ENCODE results near the gene SLC9A3. TPM values are rescaled to one million over a fixed set of nuclear protein-coding genes. Genes with fewer than 3 reads are reported as not detected.
A peak's percentile ranks its signal among the peaks of the same experiment; 100 is the strongest.

SLC9A3 gene
- polyA plus RNA-seq, 10 donors = 1.3 to 3.3 (median 1.9) TPM

DNA sequence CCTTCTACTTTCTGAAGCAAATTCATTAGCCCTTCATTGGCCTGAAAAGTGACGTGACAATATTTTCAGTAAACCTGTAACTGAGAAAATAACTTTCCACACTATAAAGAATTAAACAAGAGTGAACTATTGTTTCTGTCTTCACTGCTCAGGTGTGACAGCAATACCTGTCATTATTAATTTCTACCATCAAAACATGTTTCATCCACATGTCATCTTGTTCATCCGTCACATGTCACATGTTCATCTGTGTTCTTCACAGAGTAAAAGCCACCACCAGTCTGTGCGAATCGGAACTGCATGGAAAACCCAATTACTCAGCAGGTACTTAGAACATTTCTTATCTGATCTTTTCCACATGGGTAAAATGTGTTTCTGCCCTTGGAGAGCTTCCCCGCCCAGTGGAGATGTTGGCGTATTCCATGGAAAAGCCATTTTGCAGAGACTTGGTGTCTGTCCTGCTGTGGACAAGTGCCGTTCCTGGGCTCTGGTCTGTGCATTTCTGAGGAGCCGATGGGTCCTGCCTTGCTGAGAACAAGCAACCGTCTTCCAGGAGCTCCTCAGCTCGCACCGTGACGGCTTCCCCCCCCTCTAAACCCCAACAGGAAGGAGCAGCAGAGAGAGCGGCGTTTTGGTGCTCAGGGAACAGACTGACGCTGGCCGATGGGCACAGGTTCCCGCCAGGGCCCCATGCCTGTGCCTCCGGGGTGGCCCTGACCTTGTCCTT lies 91.9 kb downstream of the SLC9A3 start:
- no peak for DNase-seq

DNA sequence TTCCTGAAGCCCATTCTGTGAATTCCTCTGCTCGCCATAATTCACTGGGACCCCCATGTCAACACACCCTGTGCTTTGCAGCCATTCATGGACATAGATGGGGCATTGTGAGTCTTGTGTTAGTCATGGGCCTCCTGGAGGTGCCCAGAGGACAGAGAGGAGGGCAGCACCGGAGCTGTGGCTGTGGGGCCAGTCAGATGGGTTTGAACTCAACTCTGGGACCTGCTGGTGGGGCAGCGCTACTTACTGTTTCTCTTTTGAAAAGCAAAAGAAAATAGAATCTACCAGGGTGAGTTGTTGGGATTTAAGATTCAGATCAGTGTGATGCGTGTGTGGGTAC lies 92.6 kb downstream of the SLC9A3 start:
- no peak for DNase-seq

DNA sequence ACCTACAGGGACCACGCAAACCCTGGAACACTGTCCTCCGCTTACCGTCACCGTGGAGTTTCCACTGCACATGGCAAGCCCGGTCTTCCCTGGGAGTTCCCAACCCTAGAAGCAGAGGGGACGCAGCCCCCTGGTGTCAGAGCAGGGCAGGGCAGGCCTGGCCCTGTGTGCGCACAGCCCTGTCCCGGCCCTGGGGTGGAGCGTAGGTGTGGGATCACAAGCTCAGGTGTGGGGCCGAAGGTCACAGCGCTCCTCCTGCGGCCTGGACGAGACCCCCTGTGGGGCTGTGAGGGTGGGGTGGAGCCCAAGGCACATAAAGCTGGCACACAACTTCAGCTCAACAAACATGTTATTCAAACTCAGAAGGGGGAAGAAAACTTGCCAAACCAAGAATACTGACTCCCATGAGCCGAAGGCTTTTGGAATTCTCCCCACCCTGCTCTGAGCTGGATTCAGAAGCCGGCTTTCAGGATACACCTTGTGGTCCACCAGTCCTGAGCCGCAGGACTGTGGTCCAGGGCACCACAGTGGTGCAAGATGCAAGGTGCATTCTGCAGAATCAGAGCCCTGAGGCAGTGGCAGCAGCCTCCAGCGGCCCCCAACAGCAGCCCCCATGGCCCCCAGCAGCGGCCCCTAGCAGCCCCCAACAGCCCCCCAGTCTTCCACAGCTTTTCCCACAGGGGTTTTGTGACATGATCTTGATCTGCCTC lies 93.1 kb downstream of the SLC9A3 start:
- peak in 2 of 3 donors; percentile 66 to 75 for DNase-seq

DNA sequence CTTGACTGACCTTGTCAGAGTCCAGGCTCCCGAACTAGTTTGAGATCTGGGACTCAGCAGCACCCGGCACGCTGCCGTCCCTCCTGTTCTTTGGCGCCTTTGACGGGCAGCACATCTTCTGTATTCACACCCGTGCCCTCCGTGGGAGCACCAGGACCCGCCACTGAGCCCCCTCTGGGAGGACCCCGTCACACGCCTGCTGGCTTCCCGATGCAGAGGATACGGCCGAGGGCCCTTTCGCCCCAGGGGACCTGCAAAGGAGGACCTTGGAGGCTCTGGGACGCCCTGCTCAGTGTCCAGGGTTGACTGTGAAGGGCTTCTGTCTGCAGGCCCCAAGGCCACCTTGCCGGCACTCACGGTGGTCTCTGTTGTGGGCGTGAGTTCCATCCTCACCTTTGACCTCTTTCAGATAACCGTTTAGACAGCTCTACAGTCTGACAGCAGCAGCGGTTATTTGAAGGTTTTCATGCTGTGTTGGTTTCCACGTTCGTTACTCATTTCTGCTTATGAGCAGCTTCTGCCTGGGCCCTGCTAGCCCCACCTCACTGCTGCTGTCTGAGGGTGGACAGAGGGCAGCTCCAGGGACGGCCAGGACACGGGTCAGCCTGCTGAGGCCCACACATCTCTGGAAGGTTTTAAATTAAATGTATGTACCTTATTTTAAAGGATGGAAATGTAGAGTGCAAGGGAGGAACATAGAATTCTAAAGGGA lies 93.9 kb downstream of the SLC9A3 start:
- DNase-seq = no peak

DNA sequence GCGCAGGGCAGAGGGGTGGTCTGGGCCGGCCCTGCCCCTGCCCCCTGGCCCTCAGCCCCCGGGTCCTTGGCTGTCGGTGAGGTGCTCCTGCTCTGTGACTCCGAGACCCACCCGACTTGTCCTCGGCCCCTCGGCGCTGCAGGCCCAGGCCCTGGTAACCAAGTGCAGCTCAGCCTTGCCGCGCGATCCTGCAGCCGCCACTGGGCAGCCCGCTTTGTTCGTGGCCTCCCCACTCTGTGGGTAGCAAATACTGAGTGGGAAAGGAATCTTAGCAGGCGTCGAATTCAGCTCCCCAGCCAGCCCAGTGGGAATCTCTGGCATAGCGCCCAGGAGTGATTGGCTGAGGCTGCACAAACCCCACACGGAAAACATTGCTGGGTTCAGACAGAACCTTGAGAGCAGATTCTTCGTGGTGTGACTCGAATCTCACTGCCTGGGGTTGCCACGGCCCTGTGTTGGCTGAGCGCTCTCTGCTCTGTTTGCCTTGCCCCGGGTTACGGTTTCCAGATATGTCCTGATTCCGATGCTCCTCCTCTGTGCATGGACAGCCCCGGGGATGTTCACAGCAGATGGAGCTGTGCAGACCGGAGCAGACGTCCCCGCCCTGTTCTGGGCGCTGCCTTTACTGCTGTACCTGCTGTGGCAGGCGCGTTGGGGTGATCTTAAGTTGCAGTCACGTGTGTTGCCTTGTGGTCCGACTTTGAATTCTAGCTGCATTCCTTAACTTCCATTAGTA lies 94.6 kb downstream of the SLC9A3 start:
- DNase-seq = peak in 2 of 3 donors; percentile 68 to 84

DNA sequence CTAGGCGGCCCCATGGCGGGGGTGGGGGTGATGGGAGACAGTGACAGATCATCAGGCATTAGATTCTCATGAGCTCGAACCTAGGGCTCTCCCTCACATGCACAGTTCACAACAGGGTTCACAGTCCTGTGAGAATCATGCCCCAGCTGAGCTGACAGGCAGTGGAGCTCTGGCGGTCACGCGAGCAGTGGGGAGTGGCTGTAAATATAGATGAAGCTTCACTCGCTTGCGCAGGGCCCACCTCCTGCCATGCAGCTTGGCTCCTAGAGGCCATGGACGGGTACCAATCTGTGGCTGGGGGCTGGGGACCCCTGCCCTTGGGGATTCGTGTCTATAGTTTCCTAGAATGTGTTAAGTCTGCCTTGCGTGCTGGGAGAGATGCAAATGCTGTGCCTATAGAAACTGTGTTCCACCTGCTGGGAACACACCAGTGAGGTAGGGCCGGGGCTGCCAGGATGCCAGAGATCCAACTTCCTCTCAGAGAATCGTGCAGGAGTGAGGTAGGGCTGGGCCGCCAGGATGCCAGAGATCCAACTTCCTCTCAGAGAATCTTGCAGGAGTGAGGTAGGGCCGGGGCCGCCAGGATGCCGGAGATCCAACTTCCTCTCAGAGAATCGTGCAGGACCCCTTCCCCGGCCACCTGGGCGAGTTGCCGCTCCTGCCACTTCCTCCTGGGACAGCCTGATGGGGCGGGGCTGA lies 95.3 kb downstream of the SLC9A3 start:
- DNase-seq = no peak

DNA sequence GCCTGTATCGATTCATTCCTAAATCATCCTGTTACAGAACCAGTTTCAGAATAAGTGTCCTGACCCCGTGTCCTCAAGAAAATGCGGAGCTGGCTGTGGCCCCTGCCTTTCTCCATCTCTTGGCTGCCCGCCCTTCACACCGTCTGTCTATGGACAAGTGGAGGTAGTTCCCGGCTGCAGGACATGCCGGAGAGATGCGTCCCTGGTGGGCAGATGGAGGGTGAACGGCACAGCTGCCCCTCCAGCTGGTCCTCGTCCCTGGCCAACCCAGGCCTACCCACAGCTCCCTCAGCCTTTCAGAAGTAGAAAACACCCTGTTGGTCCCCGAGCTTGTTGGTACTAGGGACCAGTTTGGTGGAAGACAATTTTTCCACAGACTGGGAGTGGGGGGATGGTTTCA lies 96.0 kb downstream of the SLC9A3 start:
- DNase-seq = no peak

DNA sequence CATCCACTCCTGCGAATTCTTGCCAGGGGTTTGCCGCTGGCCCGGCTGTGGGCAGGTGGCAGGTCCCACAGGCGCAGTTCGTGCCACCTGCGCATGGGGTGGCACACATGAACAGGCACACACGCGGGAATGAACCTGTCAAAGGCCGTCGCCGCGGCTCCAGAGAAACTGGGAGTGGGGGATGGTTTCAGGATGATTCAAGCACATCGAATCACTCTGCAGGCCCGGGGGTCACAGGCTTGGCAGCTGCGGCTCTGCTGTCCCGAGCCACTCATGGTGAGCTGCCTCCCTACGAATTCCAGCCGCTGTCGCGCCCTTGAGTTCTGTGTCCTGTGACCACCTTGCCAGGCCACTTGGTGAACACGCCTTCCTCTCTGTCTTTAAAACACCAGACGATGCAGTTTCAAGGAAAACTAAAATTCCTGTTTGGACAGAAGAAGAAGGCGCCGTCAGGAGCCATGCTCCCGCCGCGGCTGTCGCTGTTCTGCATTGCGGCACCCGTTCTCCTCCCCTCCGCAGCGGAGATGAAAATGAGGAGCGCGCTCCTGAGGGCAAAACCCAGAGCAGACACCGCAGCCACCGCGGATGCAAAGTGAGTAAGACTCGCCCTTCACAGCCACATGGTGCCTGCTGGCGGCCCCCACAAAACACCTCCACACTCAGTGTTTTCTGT lies 96.7 kb downstream of the SLC9A3 start:
- no peak for DNase-seq

DNA sequence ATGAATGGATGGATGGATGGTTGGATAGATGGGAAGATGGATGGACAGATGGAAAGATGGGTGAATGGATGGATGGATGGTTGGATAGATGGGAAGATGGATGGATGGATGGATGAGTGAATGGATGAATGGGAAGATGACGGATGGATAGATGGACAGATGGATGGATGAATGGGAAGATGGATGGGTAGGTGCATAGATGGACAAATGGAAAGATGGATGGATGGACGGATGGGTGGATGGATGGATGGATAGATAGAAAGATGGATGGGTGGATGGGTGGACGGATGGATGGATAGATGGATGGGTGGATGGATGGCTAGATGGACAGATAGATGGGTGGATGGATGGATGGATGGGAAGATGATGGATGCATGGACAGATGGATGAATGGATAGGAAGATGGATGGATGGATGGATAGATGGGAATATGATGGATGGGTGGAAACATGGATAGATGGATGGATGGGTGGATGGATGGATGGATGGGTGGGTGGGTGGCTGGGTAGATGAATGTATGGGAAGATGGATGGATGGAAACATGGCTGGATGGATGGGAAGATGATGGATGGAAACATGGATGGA lies 97.8 kb downstream of the SLC9A3 start:
- DNase-seq = no peak

DNA sequence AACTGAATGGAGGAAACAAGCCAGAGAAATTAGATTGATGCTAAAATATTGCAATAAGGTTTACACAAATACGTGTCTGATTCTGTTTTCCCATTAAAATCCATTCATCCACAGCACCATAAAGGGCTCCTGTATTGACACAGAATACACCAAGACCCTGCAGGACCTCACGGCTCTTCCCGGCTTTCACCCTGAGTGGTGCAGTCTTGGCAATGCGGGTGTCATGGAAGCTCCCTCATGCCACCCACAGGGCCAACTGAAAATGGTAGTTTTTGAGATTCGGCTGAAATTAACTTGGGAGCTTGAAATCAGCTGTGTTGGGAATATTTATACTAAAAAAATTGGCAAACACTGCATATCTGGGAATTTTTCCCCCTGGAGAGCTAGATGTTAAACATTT lies 98.5 kb downstream of the SLC9A3 start:
- DNase-seq = no peak

DNA sequence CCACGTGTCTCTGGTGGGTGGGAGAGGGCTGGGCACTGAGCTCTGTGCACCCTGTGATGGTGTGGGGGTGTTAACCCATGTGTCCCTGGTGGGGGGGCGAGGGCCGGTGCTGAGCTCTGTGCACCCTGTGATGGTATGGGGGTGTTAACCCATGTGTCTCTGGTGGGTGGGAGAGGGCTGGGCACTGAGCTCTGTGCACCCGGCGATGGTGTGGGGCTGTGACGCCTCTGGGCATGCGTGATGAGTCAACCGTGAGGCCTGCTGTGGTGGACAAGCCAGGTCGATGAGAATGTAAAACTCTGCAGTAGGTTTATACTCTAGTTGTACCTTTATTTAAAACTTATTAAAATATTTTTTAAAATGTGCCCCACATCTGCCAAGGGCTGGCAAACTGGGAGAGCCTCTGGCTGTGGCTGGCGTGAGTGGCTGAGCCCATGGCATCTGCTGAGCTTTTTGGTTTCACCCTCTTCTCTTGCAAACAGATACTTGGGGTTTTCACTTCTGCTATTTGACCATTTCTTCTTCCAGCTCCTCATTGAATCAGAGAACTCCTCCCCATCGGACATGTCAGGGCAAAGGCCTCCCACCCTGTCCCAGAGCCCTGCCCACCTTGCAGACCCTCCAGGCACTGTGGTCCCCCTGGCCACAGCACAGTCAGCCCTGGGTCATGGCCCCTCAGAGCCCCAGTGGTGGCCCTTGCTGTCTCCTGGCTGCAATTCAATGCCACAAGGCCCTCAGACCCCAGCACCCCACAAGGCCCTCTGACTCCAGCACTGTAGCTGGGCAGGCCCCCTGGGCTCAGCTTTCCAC lies 99.7 kb downstream of the SLC9A3 start:
- no peak for DNase-seq

DNA sequence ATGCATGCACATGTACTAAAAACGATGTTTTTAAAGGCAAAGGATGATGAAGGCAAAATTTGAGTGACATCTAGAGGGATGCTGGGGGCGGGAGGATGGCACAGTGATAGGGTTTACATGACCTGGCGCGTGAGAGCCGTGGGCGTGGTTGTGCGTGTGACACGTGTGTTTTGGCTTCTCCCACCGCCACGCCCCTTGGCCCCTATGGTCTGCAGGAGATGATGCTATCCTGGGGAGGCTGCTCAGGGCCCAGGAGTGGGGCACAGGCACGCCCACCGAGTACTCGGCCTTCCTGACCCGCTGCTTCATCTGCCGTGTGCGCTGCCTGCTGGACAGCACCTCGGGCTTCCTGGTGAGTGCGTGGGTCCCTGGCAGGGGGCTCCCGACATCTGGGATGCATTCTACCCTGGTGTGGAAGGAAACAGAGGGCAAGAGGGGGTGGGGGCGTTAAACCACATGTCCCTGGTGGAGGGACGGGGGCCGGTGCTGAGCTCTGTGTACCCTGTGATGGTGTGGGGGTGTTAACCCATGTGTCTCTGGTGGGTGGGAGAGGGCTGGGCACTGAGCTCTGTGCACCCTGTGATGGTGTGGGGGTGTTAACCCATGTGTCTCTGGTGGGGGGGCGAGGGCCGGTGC lies 100.5 kb downstream of the SLC9A3 start:
- DNase-seq = no peak

DNA sequence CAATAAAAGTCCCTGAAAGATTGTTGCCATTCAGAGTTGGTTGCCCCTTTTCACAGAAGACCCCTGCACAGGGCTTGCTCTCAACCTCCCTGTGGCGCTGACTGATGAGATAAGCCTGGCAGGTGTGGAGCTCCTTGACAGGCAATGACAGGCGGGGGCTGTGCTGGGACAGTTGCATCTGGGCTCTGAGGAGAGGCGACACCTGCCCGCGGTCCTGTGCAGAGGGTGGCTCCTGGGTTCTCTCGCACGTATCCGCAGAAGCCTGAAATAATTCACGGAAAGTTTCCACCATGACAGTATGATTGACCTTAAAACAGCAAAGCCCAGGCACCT lies 101.0 kb downstream of the SLC9A3 start:
- no peak for DNase-seq

DNA sequence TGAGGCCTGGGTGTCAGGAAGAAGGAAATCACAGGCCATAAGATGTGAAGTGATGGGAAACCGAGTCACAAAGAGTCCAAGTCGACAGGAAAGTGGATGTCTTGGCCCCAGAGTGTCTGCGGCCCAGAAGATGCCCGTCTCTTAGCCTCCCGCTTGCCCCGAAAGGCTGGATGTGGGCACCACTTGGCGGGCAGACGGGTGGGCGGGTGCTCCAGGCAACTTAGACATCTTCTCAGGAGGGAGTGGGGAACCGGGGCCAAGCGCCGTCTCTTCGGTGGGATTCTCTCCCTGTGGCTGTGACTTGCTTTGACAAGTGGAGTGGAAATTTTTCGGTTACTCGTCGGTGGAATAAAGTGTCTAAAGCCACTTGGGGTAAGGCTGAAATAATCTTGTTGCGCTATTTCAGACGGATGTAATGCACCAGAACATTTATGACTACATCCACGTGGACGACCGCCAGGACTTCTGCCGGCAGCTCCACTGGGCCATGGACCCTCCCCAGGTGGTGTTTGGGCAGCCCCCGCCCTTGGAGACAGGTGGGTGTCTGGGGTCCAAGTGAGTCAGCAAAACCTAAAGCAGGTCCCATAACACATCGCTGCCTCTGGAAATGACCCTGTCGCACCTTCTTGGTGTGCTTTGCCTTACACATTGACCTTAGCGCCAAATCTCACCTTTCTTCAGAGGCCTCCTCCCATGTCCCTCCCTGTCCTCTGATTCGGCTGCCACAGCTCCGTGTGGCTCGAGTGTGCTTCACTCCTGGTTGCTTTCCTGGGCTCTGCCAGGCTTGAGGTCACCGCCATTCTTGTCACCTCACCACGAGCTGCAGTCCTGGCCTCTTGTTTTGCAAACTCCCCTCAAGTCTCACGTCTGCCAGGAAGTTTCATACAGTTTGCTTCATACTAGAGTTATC lies 101.7 kb downstream of the SLC9A3 start:
- DNase-seq = no peak

DNA sequence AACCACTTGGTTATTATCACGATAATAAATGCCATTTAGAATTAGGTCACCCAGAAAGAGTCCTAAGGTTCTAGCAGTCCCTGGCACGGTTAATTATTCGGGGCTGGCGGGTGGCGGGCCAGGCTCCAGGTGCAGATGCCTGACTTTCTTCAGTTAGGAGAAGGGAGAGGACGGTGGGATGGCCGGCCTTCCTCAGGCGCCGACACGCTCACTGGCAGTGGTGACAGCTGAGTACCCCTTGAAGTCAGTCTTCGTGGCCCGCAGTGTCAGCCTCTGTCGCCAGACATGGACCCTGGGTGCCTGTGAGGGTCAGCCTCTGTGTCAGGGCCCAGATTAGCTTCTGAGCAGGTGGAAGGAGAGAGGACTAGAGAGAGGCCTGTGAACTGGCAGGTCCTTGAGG lies 102.3 kb downstream of the SLC9A3 start:
- DNase-seq = no peak

DNA sequence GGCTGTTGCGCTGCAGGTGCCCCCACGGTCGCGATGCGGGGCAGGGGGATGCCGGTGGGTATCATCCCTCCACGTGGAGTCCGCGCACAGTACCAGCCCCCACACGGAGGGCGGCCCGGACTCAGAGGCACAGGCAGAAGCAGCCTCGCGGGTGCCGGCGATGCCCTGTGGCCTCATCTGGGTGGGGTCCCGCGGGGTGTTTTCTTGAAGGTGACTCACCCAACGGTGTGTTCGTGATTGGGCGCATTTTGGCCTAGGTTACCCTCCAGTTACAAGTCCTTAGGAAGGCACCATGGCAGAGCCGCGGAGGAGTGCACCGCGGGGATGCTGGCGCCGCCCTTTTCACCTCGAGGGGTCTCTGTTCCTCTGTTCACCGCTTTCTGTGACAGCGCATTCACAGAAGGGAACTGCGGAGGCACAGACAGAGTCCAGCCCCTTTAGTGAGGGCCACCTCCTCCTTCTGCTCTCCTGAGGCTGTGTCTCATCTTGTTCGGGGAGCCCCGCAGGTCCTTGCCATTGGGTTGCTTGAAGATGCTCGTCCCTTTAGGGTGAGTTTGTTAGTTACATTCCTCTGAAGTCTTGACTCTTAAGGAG lies 102.9 kb downstream of the SLC9A3 start:
- no peak for DNase-seq

DNA sequence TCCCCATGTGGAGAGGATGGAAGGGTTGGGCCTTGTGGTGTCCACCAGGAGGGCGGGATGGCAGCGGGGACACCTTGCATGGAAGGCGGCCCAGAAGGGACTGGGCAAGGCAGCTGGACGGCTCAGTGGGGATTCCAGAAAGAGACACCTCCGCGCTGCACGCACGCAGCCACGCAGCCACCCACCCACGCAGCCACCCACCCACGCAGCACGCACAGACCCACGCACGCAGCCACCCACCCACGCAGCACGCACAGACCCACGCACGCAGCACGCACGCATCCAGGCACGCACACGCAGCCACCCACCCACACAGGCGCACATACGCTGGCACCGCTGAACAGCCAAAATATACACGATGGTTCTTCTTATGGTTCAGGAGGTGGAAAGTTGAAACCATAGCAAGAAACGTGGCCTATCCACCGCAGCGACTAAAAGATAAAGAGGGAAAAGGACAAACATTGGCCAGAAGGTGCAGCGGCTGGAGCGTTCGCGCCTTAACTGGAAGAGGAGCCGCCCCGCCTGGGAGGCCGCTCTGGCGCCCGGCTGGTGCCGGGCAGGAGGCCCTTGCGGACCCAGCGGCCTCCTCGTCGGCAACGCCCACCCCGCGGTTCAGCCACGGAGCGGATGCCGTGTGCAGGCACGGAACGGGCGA lies 103.5 kb downstream of the SLC9A3 start:
- DNase-seq = no peak

Data from muscle of back (tissue), 11 donors.